ENCODE measurements around the gene COPG2. TPM values are rescaled to one million over a fixed set of nuclear protein-coding genes. Genes with fewer than 3 reads are reported as not detected.
A peak's percentile ranks its signal among the peaks of the same experiment; 100 is the strongest.

Gene COPG2
- total RNA-seq, 2 donors from 2014 or later: 74.3 to 76.3 TPM

DNA sequence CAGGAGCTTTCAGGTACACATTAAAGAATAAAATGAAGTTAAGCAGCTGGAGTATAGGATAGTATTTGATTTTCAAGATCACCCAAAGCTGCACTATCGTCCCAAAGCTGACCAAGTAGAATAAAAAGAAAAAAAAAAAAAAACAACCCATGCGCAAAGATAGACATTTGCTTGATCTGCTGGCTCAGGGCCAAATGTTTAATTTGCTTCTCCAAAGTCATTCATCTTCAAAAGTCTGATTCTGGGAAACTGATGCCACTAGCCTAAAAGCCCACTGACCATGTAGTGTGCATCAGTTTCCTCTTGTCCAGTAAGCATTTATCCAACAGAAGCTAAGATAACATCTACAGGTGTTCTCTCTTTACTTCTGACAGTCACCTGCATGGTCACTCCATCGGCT is 162.2 kb downstream of the COPG2 start:
- no peak for DNase-seq
- TF ChIP-seq CTCF (conservative IDR thresholded peaks at IDR 0.05): no peak
- no peaks in the 10 kb centered on the region for H3K9me3 Mint-ChIP-seq
- WGBS, 2 experiments (ENCODE audit: insufficient coverage in 1 of 2, insufficient read length in 1 of 2): 100% methylated on average over 1 to 3 of the region's 3 CpGs
- H3K27ac Mint-ChIP-seq: no peak overlapping the region
- peaks cover 54% of the 10 kb centered on the region for H3K36me3 ChIP-seq (ENCODE audit: control insufficient read depth, insufficient read depth, low read length)
- H3K4me3 ChIP-seq (ENCODE audit: low read length): no peak overlapping the region
- no peaks in the 10 kb centered on the region for H3K27me3 ChIP-seq (ENCODE audit: control insufficient read depth, insufficient read depth, low read length, poor library complexity, severe bottlenecking)
- H3K9me3 ChIP-seq (ENCODE audit: control insufficient read depth, low read length): no peaks in the 10 kb centered on the region
- H3K4me1 Mint-ChIP-seq: no peaks in the 10 kb centered on the region
- H3K4me1 ChIP-seq (ENCODE audit: control insufficient read depth, insufficient read depth, low read length): no peaks in the 10 kb centered on the region
- H3K36me3 Mint-ChIP-seq (ENCODE audit: low read depth): peaks cover 55% of the 10 kb centered on the region
- H3K27me3 Mint-ChIP-seq (ENCODE audit: insufficient read depth): no peaks in the 10 kb centered on the region
- H3K9ac ChIP-seq (ENCODE audit: extremely low read depth, low read length, poor library complexity, severe bottlenecking): no peak overlapping the region
- no peak overlapping the region for H3K4me3 Mint-ChIP-seq
- no peak overlapping the region for H3K27ac ChIP-seq (ENCODE audit: low read depth, low read length)

DNA sequence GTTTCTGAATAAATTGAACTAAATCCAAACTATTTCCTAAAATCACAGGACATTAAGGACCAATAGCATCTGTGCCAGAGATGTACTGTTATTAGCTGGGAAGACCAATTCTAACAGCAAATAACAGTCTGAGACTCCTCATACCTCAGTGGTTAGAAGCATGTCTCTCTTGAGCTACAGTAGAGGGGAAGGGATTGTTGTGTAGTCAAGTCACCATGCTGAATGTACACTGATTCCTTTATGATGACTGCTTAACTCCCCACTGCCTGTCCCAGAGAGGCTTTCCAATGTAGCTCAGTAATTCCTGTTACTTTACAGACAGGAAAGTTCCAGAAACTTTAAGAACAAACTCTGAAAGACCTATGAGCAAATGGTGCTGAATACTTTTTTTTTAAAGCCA is 162.8 kb downstream of the COPG2 start:
- Mint-ChIP-seq H3K36me3 (ENCODE audit: low read depth) (peaks cover 60% of the 10 kb centered on the region), H3K9me3 (no peaks in the 10 kb centered on the region), H3K4me1 (no peaks in the 10 kb centered on the region), H3K27me3 (ENCODE audit: insufficient read depth) (no peaks in the 10 kb centered on the region), H3K4me3 (no peak overlapping the region), H3K27ac (no peak overlapping the region)
- Histone ChIP-seq H3K36me3 (ENCODE audit: control insufficient read depth, insufficient read depth, low read length) (peaks cover 60% of the 10 kb centered on the region), H3K27ac (ENCODE audit: low read depth, low read length) (no peak overlapping the region), H3K9me3 (ENCODE audit: control insufficient read depth, low read length) (no peaks in the 10 kb centered on the region), H3K9ac (ENCODE audit: extremely low read depth, low read length, poor library complexity, severe bottlenecking) (no peak overlapping the region), H3K4me3 (ENCODE audit: low read length) (no peak overlapping the region), H3K4me1 (ENCODE audit: control insufficient read depth, insufficient read depth, low read length) (no peaks in the 10 kb centered on the region), H3K27me3 (ENCODE audit: control insufficient read depth, insufficient read depth, low read length, poor library complexity, severe bottlenecking) (no peaks in the 10 kb centered on the region)
- TF ChIP-seq CTCF (conservative IDR thresholded peaks at IDR 0.05): no peak
- DNase-seq: no peak

DNA sequence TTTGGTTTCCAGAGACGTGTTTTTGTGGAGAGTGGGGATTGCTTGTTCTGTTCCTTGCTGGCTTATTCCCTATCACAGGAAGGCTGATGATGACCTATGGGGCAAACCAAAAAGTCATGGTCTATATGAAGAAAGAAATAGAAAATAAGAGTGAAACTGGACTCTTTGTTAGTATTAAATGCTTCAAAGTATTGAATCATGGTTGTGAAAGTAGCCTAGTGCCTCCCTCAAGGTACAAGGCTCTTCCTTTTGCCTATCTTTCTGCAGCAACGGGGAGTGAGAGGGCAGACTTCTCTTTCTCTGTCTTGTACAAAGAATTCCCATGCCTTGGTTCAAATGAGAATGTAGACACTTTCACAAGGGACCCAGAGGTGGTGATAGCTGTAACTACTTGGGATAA is 167.6 kb downstream of the COPG2 start:
- no peak overlapping the region for H3K27ac Mint-ChIP-seq
- Histone ChIP-seq H3K4me1 (ENCODE audit: control insufficient read depth, insufficient read depth, low read length) (no peaks in the 10 kb centered on the region), H3K36me3 (ENCODE audit: control insufficient read depth, insufficient read depth, low read length) (peaks cover 90% of the 10 kb centered on the region), H3K9me3 (ENCODE audit: control insufficient read depth, low read length) (no peaks in the 10 kb centered on the region), H3K27me3 (ENCODE audit: control insufficient read depth, insufficient read depth, low read length, poor library complexity, severe bottlenecking) (no peaks in the 10 kb centered on the region), H3K9ac (ENCODE audit: extremely low read depth, low read length, poor library complexity, severe bottlenecking) (no peak overlapping the region), H3K4me3 (ENCODE audit: low read length) (no peak overlapping the region), H3K27ac (ENCODE audit: low read depth, low read length) (peak overlapping the region; percentile 6)
- H3K27me3 Mint-ChIP-seq (ENCODE audit: insufficient read depth): no peaks in the 10 kb centered on the region
- H3K9me3 Mint-ChIP-seq: no peaks in the 10 kb centered on the region
- DNase-seq: no peak
- no peaks in the 10 kb centered on the region for H3K4me1 Mint-ChIP-seq
- H3K4me3 Mint-ChIP-seq: no peak overlapping the region
- H3K36me3 Mint-ChIP-seq (ENCODE audit: low read depth): peaks cover 70% of the 10 kb centered on the region
- no peak for TF ChIP-seq CTCF (conservative IDR thresholded peaks at IDR 0.05)
- 100% methylated on average over 1 of the region's 2 CpGs for WGBS, 2 experiments (ENCODE audit: insufficient coverage in 1 of 2, insufficient read length in 1 of 2)

All from endodermal cell (in vitro differentiated cells).